Measurements from ENCODE around the gene GOLGB1.

Gene GOLGB1

DNA sequence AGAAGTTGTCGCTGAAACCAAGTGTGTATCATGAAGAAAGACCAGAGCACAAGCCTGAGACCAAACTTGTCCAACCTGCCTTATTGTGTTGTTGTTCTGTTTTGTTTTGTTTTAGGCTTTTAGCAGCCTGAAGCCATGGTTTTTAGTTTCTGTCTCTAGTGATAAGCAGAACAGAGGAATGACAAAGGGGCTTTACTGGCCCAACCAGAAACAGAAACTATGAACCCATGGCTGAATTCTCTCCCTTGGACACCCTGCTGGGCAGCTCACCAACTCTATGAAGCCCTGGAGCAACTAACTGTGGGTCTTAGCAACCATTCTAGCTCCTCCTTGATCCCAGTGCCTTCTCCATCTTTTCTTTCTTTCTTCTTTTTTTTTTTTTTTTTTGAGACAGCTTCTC lies 119.2 kb downstream of the GOLGB1 start:
- no peak for DNase-seq (ENCODE audit: low read depth in 2 of 2)

DNA sequence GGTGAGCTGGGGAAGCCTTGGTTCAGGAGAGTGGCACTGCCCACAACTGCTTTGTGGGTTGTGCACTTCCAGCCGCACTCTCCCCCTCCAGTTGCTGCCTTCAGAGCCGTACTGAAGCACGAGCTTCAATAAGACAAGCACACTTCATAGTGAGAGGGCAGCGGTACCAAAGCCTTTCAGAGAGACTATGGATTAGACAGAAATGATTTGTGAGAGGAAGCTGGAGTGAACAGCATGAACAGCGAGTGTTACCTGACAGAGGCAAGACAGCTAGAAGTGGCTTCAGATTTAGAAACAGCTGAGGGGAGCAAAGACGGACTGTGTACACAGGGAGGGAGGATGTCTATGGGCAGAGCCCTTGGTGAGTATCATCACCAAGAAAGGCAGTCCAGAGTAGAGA lies 119.9 kb downstream of the GOLGB1 start:
- no peak for DNase-seq (ENCODE audit: low read depth in 2 of 2)

DNA sequence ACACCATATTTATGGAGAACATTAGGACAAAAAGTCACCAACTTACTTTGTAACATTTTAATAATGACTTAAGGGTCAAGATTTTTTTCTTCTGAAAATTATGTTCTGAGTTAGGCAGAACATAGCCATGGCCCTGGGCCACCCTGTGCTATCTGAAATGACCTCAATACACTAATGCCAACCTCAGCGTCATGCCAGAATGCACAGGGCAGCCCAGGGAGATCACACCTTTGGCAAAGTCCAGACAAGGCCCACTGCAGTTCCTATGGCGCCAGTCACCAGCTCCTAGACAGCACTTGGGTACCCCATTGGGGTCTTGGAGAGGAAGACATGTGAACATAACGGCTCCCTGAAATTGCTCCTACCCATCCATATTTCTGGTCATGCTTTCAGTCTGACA lies 121.9 kb downstream of the GOLGB1 start:
- no peak for DNase-seq (ENCODE audit: low read depth in 2 of 2)

GRCh38 chr3:121627211-121627610 lies 122.3 kb downstream of the GOLGB1 start:
- DNase-seq (ENCODE audit: low read depth in 2 of 2) = no peak

DNA sequence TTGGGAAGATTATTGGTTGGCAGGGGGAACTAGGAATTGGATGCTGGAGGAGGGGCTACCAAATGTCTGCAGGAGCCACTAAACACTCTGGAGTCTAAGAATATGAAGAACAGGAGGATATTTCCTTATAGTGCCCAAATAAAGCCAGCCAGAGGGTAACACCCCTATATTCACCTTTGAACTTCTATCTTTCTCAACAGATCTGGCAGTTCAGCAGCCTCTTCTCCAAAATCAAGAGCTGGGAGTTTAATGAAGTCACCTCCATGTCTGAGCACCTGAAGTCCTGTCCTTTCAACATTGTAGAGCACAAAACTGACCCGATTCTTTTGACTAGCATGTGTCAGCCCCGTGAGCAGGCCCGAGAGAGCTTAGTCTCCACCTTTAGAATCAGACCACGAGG lies 123.0 kb downstream of the GOLGB1 start:
- no peak for DNase-seq (ENCODE audit: low read depth in 2 of 2)

DNA sequence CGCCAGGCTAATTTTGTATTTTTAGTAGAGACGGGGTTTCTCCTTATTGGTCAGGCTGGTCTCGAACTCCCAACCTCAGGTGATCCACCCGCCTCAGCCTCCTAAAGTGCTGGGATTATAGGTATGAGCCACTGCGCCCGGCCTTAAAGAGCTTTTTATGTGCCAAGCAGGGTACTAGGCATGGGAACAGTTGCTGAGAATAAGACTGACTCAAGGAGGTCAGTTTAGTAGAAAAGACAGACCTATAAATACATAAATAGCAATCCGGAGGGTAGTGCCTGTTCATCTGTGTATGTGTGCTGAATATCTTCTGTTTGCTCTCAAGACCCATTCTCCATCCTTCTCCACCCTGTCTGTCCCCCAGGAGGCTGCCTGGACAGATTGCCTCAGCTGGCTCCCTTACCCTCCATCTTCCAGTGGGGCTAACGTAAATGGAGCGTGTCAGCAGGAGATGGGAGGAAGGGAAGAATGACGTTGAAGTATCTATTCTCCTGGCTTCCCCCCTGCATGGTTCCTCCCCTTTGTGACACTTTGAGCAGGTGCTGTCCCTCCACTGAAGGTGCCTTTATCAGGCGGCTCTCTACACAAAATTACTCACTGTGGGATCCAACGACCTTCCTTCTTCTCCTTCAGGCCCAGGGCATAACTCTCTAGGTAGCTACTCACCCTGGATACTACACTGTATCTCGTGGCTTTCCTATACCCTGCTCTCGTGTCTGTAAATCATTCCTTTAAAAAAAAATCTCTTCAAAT lies 125.2 kb downstream of the GOLGB1 start:
- DNase-seq (ENCODE audit: low read depth in 2 of 2) = no peak

DNA sequence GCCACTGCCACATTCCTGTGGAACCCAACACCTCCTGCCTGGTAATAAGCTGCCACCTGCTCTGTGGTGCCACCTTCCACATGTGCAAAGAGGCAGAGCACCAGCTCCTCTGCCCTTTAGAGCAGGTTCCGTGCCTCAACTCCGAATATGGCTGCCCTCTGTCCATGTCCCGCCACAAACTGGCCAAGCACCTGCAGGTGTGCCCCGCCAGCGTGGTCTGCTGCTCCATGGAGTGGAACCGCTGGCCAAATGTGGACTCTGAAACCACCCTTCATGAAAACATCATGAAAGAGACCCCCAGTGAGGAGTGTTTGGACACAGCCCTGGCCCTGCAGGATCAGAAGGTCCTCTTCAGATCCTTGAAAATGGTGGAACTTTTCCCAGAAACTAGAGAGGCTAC lies 128.1 kb downstream of the GOLGB1 start:
- DNase-seq (ENCODE audit: low read depth in 2 of 2) = no peak

GRCh38 chr3:121619691-121620090 lies 129.8 kb downstream of the GOLGB1 start:
- no peak for DNase-seq (ENCODE audit: low read depth in 2 of 2)
